ENCODE measurements around the gene CFD. TPM values are rescaled to one million over a fixed set of nuclear protein-coding genes. Genes with fewer than 3 reads are reported as not detected.

The CFD gene
- total RNA-seq, 1 experiment from 2014 or later = 1.7 TPM

GRCh38 chr19:892894-893689, 33.6 kb downstream of the CFD start, which contains the start of the genes MED16 and RNU6-9 (continued):
- TF ChIP-seq E2F4 (CRISPR knock-in tag; IDR thresholded peaks at IDR 0.05; ENCODE audit: borderline replicate concordance, low read depth) = no peak
- TF ChIP-seq ERG (CRISPR knock-in tag; IDR thresholded peaks at IDR 0.05) = peak; percentile 24; the same call in 1 of the 2 replicates
- no peak for TF ChIP-seq NFE2L1 (CRISPR knock-in tag; IDR thresholded peaks at IDR 0.05)
- no peak for TF ChIP-seq SMAD4 (CRISPR knock-in tag; IDR thresholded peaks at IDR 0.05)
- TF ChIP-seq E2F5 (CRISPR knock-in tag; IDR thresholded peaks at IDR 0.05) = peak; percentile 81
- no peak; the same call in 1 of the 2 replicates for TF ChIP-seq EMX1 (CRISPR knock-in tag; IDR thresholded peaks at IDR 0.05)
- no peak for TF ChIP-seq ZNF396 (CRISPR knock-in tag; IDR thresholded peaks at IDR 0.05; ENCODE audit: borderline replicate concordance)
- no peak for TF ChIP-seq AFF4 (CRISPR knock-in tag; IDR thresholded peaks at IDR 0.05; ENCODE audit: borderline replicate concordance)
- no peak for TF ChIP-seq ZNF281 (CRISPR knock-in tag; IDR thresholded peaks at IDR 0.05)
- TF ChIP-seq ZNF512 (CRISPR knock-in tag; IDR thresholded peaks at IDR 0.05; ENCODE audit: borderline replicate concordance) = no peak
- TF ChIP-seq ATF1 (CRISPR knock-in tag; IDR thresholded peaks at IDR 0.05) = no peak
- TF ChIP-seq NFATC4 (CRISPR knock-in tag; IDR thresholded peaks at IDR 0.05) = 0 out of 2 replicates have a peak, but pooled peaks have one; percentile 26
- TF ChIP-seq SP1 (CRISPR knock-in tag; conservative IDR thresholded peaks at IDR 0.05) = peak; percentile 79
- TF ChIP-seq ZNF263 (CRISPR knock-in tag; IDR thresholded peaks at IDR 0.05; ENCODE audit: low read depth) = no peak
- TF ChIP-seq IRF1 (CRISPR knock-in tag; IDR thresholded peaks at IDR 0.05) = no peak
- TF ChIP-seq MXD4 (CRISPR knock-in tag; IDR thresholded peaks at IDR 0.05; ENCODE audit: borderline replicate concordance) = no peak
- 0 out of 2 replicates have a peak, but pooled peaks have one; percentile 38 for TF ChIP-seq ETV6 (CRISPR knock-in tag; IDR thresholded peaks at IDR 0.05)
- TF ChIP-seq ZNF425 (CRISPR knock-in tag; conservative IDR thresholded peaks at IDR 0.05) = no peak
- peak; percentile 76 for TF ChIP-seq FOXK1 (CRISPR knock-in tag; IDR thresholded peaks at IDR 0.05)
- no peak for TF ChIP-seq ELF4 (CRISPR knock-in tag; IDR thresholded peaks at IDR 0.05; ENCODE audit: low read depth)
- TF ChIP-seq NR1H2 (CRISPR knock-in tag; IDR thresholded peaks at IDR 0.05) = no peak
- no peak for TF ChIP-seq TP53 (CRISPR knock-in tag; IDR thresholded peaks at IDR 0.05)
- TF ChIP-seq JAZF1 (CRISPR knock-in tag; IDR thresholded peaks at IDR 0.05) = no peak
- no peak for TF ChIP-seq GTF2I (CRISPR knock-in tag; conservative IDR thresholded peaks at IDR 0.05)
- 0 out of 2 replicates have a peak, but pooled peaks have one; percentile 71 for TF ChIP-seq RORB (CRISPR knock-in tag; IDR thresholded peaks at IDR 0.05)

Measured in WTC11 (cell line).